ENCODE data around the gene GOLGA6L10.
"Not testable (repeated sequence)": the region's sequence is repeated elsewhere in the genome, so short reads cannot be mapped to it uniquely, and the experiment has no call there.

Gene GOLGA6L10

GRCh38 chr15:82349375-82349774 lies at the start of gene GOLGA6L10:
Gene GOLGA6L10 (minus strand): TSS chr15:82349475. CDS start chr15:82349375, 100 bp downstream.
- not testable (repeated sequence) for DNase-seq

GRCh38 chr15:82398785-82399184 lies 49.5 kb upstream of the GOLGA6L10 start:
- no peak for DNase-seq

GRCh38 chr15:82397817-82398216 lies 48.5 kb upstream of the GOLGA6L10 start:
- DNase-seq = no peak

- not testable (repeated sequence) for DNase-seq
Observed at GRCh38 chr15:82395788-82396187, 46.5 kb upstream of the GOLGA6L10 start.

GRCh38 chr15:82393671-82394070 lies 44.4 kb upstream of the GOLGA6L10 start:
- DNase-seq = no peak

- not testable (repeated sequence) for DNase-seq
Observed at GRCh38 chr15:82392077-82392476, 42.8 kb upstream of the GOLGA6L10 start.

GRCh38 chr15:82390152-82390551 lies 40.9 kb upstream of the GOLGA6L10 start:
- not testable (repeated sequence) for DNase-seq

- DNase-seq = not testable (repeated sequence)
Observed at GRCh38 chr15:82387209-82387608, 37.9 kb upstream of the GOLGA6L10 start.

- not testable (repeated sequence) for DNase-seq
Observed at GRCh38 chr15:82381330-82381955, 32.2 kb upstream of the GOLGA6L10 start.

- DNase-seq = not testable (repeated sequence)
Observed at GRCh38 chr15:82379552-82379951, 30.3 kb upstream of the GOLGA6L10 start.

GRCh38 chr15:82373661-82374060 lies 24.4 kb upstream of the GOLGA6L10 start:
- not testable (repeated sequence) for DNase-seq

GRCh38 chr15:82371656-82372055 lies 22.4 kb upstream of the GOLGA6L10 start:
- DNase-seq = no peak

- DNase-seq = not testable (repeated sequence)
Observed at GRCh38 chr15:82367790-82368189, 18.5 kb upstream of the GOLGA6L10 start.

GRCh38 chr15:82365692-82366323 lies 16.5 kb upstream of the GOLGA6L10 start:
- DNase-seq = not testable (repeated sequence)

GRCh38 chr15:82364548-82364947 lies 15.3 kb upstream of the GOLGA6L10 start:
- not testable (repeated sequence) for DNase-seq

GRCh38 chr15:82362790-82363189 lies 13.5 kb upstream of the GOLGA6L10 start:
- not testable (repeated sequence) for DNase-seq

- not testable (repeated sequence) for DNase-seq
Observed at GRCh38 chr15:82360618-82361017, 11.3 kb upstream of the GOLGA6L10 start.

GRCh38 chr15:82355055-82355454 lies 5.8 kb upstream of the GOLGA6L10 start:
- DNase-seq = not testable (repeated sequence)

- not testable (repeated sequence) for DNase-seq
Observed at GRCh38 chr15:82354546-82354945, 5.3 kb upstream of the GOLGA6L10 start.

GRCh38 chr15:82347645-82348044 lies 1.6 kb downstream of the GOLGA6L10 start:
- not testable (repeated sequence) for DNase-seq

- not testable (repeated sequence) for DNase-seq
Observed at GRCh38 chr15:82345176-82345575, 4.1 kb downstream of the GOLGA6L10 start.

- DNase-seq = not testable (repeated sequence)
Observed at GRCh38 chr15:82344421-82344820, 4.9 kb downstream of the GOLGA6L10 start.

GRCh38 chr15:82343851-82344250 lies 5.4 kb downstream of the GOLGA6L10 start:
- DNase-seq = not testable (repeated sequence)

Measured in amygdala (tissue), 56 donors.